ENCODE data around the gene FAM161A.

- no peak for TF ChIP-seq SUZ12 (IDR thresholded peaks at IDR 0.05; ENCODE audit: extremely low read depth, insufficient read depth, insufficient read length)
- no peak for TF ChIP-seq ZNF274 (IDR thresholded peaks at IDR 0.05; ENCODE audit: low read depth, low read length)
Measured at GRCh38 chr2:61854564-61855317, 881 bp upstream of the FAM161A start.
